Measurements from ENCODE around the gene TRPC6. TPM values are rescaled to one million over a fixed set of nuclear protein-coding genes. Genes with fewer than 3 reads are reported as not detected.

Gene TRPC6
- 0.34 to 1.2 TPM (median 0.63 TPM) in 5 replicates for total RNA-seq (2022; extraction: Qiagen RNA extraction)

GRCh38 chr11:101583251-101584128 lies at the start of gene TRPC6:
Gene TRPC6, minus strand, starts transcription at chr11:101584007. Its CDS starts 504 bp downstream, at chr11:101583503.

